Lower leg skin (tissue), 3 donors: ENCODE measurements around the gene CHD5.

Source experiments
- POLR2A ChIP-seq, 2 donors: fragments of 450-650 bp; IDR thresholded peaks; one replicate each; pipeline ENCODE4 v1.6.1; 2016 to 2017; ENCODE audit warnings: antibody characterized with exemption in 2 of 2, mild to moderate bottlenecking in 1 of 2, moderate library complexity in 1 of 2
- TF ChIP-seq, protein P1 (sequence below), 3 donors: fragments of 450-650 bp; IDR thresholded peaks; one replicate each; pipeline ENCODE4 v1.5.1; 2016; ENCODE audit warnings: antibody characterized with exemption in 3 of 3, mild to moderate bottlenecking in 3 of 3, moderate library complexity in 2 of 3

DNA sequence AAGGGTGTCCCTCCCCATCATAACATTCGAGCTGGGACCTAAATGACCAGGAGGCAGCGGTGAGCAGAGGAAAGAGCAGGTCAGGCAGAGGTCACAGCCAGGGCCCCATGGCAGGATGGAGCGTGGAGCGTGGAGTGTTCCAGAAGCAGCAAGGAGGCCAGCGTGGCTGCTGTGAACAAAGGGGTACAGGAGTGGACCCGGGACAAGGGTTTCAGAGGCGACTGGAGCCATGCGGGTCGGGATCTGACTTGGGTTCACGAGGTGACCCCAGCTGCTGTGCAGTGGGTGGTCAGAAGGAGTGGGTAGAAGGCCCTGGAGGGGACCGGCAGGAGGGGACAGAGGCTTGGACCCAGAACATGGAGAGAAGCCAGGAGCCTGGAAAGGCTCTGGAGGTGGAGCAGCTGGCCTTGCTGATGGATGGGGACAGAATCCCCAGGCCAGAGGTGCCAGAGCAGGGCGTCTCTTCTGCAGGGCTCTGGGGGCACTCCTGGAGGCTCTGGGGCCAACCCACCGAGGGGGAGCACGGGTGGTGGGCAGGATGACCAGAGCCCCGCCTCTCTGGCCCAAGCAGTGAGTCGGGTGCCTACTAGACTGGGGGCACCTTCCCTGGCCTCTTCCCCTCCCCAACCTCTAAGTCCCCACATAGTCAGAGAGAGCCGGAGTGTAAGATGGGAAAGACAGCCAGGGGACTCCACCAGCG, 2.3 kb downstream of the CHD5 start:
- TF ChIP-seq POLR2A (IDR thresholded peaks at IDR 0.05), result no peak
- TF ChIP-seq, protein P1, sequence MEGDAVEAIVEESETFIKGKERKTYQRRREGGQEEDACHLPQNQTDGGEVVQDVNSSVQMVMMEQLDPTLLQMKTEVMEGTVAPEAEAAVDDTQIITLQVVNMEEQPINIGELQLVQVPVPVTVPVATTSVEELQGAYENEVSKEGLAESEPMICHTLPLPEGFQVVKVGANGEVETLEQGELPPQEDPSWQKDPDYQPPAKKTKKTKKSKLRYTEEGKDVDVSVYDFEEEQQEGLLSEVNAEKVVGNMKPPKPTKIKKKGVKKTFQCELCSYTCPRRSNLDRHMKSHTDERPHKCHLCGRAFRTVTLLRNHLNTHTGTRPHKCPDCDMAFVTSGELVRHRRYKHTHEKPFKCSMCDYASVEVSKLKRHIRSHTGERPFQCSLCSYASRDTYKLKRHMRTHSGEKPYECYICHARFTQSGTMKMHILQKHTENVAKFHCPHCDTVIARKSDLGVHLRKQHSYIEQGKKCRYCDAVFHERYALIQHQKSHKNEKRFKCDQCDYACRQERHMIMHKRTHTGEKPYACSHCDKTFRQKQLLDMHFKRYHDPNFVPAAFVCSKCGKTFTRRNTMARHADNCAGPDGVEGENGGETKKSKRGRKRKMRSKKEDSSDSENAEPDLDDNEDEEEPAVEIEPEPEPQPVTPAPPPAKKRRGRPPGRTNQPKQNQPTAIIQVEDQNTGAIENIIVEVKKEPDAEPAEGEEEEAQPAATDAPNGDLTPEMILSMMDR (IDR thresholded peaks at IDR 0.05), result no peak
